Keratinocyte (primary cell): Measurements from ENCODE around the gene DENND1C. TPM values are rescaled to one million over a fixed set of nuclear protein-coding genes. Genes with fewer than 3 reads are reported as not detected.

Source experiments
- DNase-seq: peaks from one replicate; pipeline ENCODE4 v3.0.0-alpha.2; 2011; ENCODE audit warnings: low read depth, missing footprints, low spot score
- FAIRE-seq: peaks from 2 replicates; lab custom pipeline; 2011; peaks lifted over from hg19 to GRCh38; lab: Jason Lieb, UNC
- H2AFZ ChIP-seq: 2 replicates; pipeline ENCODE4 v1.6.0; 2012; ENCODE audit warnings: low read length, control low read depth, inconsistent platforms; ENCODE audit not compliant: control insufficient read depth
- H3K27ac ChIP-seq: 2 replicates; pipeline ENCODE4 v1.5.1; 2011; ENCODE audit warnings: low read length; ENCODE audit not compliant: control insufficient read depth, insufficient read depth
- H3K27me3 ChIP-seq: 3 replicates; pipeline ENCODE4 v1.6.0; 2011; ENCODE audit warnings: low read length; ENCODE audit not compliant: control insufficient read depth, insufficient read depth; ENCODE audit errors: extremely low read depth
- H3K36me3 ChIP-seq, 2 experiments: 2 replicates in 1 of 2; 3 replicates in 1 of 2; pipeline ENCODE4 v1.5.1; 2011; ENCODE audit warnings: low read length in 2 of 2, mild to moderate bottlenecking in 1 of 2; ENCODE audit not compliant: control insufficient read depth in 2 of 2, insufficient read depth in 2 of 2; ENCODE audit errors: extremely low read depth in 1 of 2
- H3K4me1 ChIP-seq: 3 replicates; pipeline ENCODE4 v1.5.1; 2011; ENCODE audit warnings: low read length; ENCODE audit not compliant: control insufficient read depth, insufficient read depth; ENCODE audit errors: extremely low read depth
- H3K4me2 ChIP-seq: 3 replicates; pipeline ENCODE4 v1.6.0; 2011; ENCODE audit warnings: low read depth, low read length; ENCODE audit not compliant: control insufficient read depth, insufficient read depth; ENCODE audit errors: extremely low read depth
- H3K4me3 ChIP-seq, 3 experiments: fragments of 200-600 bp in 1 of 3; sonication (generic) in 1 of 3; 2 replicates in 2 of 3; 3 replicates in 1 of 3; pipeline ENCODE4 v1.5.1; 2011 to 2016; ENCODE audit warnings: low read length in 3 of 3, mild to moderate bottlenecking in 3 of 3, control low read depth in 2 of 3, inconsistent platforms in 1 of 3, low read depth in 1 of 3, mixed read lengths in 1 of 3, mixed run types in 1 of 3, moderate library complexity in 1 of 3; ENCODE audit not compliant: control insufficient read depth in 2 of 3, insufficient read depth in 2 of 3; ENCODE audit errors: extremely low read depth in 1 of 3
- H3K79me2 ChIP-seq: 2 replicates; pipeline ENCODE4 v1.6.0; 2012; ENCODE audit warnings: low read length; ENCODE audit not compliant: control insufficient read depth, insufficient read depth
- H3K9ac ChIP-seq: 3 replicates; pipeline ENCODE4 v1.6.0; 2011; ENCODE audit warnings: low read length; ENCODE audit not compliant: control insufficient read depth, insufficient read depth; ENCODE audit errors: extremely low read depth
- H3K9me1 ChIP-seq: 3 replicates; pipeline ENCODE4 v1.6.0; 2011; ENCODE audit warnings: low read length; ENCODE audit not compliant: control insufficient read depth, insufficient read depth; ENCODE audit errors: extremely low read depth
- H3K9me3 ChIP-seq: 2 replicates; pipeline ENCODE4 v1.5.1; 2012; ENCODE audit warnings: low read depth, low read length; ENCODE audit not compliant: control insufficient read depth
- H4K20me1 ChIP-seq: 3 replicates; pipeline ENCODE4 v1.6.0; 2011; ENCODE audit warnings: low read length; ENCODE audit not compliant: control insufficient read depth, insufficient read depth; ENCODE audit errors: extremely low read depth
- EZH2 ChIP-seq: IDR thresholded peaks from one replicate; pipeline ENCODE4 v1.6.1; 2012; ENCODE audit warnings: inconsistent platforms, mild to moderate bottlenecking, low read length, moderate library complexity
- dilution Hi-C: fragments of 300-500 bp; cut with MboI; formaldehyde crosslinking; loops from one replicate; pipeline ENCODE4 v1.7.0; 2020; ENCODE audit warnings: low sequenced_read_pairs; ENCODE audit not compliant: extremely low pct_ligation_motif_present
- polyA plus RNA-seq, 5 experiments: library from polyadenylated mRNA; depleted of rRNA in 3 of 5; stranded (reverse) in 3 of 5; stranded (forward) in 1 of 5; unstranded in 1 of 5; fragments of >200 nt; gene quantifications; 1 replicate in 1 of 5; 2 replicates in 3 of 5; 3 replicates in 1 of 5; pipeline versions ENCODE4 v1.2.1 to v1.2.3, GENCODE V29; 2011 to 2012; ENCODE audit warnings: missing spikeins in 2 of 5, low read depth in 1 of 5, low replicate concordance in 1 of 5
- TF ChIP-seq, protein P1 (sequence below), 3 experiments: IDR thresholded peaks in 1 of 3; conservative IDR thresholded peaks in 1 of 3; optimal IDR thresholded peaks in 1 of 3; 2 replicates in 2 of 3; 3 replicates in 1 of 3; pipeline versions ENCODE3 to v1.5.1; 2011; ENCODE audit warnings: low read length in 3 of 3, mild to moderate bottlenecking in 3 of 3, moderate library complexity in 2 of 3, control low read depth in 1 of 3, inconsistent platforms in 1 of 3; ENCODE audit not compliant: insufficient read depth in 2 of 3; ENCODE audit errors: extremely low read depth in 1 of 3

Gene DENND1C
- polyA plus RNA-seq, 1 donor (not counting 4 experiments of a cell fraction or from before 2014, with no cell fraction given), result 0.09 TPM

DNA sequence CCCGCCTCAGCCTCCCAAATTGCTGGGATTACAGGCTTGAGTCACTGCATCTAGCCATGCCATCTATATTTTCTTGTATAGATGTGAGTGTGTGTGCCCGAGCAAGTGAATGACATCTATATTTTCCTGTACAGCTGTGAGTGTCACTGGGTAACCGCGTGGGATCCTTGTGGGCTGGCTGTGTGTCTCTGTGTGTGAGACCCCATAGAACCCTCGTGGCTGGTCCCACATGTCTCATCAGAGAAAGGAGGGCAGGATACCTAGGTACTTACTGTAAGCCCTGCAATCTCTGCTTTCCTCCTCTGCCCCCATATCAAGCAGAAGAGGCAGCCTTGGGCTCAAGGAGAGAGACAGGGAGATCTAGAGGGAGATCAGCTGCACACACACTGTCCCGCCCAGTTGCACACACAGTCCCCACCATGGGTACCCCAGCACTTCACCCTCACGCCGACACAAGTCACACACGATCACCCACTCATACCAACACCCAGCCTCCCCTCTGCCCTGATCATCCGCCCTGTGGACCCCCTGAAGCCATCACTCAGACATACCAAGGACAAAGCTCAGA, 655 bp downstream of the DENND1C start:
- dilution Hi-C loops, result no loop called here
- FAIRE-seq (no peak), DNase-seq (no peak)
- Histone ChIP-seq H3K9me3 (no peaks in the 10 kb centered on the region), H3K36me3 (no peaks in the 10 kb centered on the region), H3K27ac (no peak overlapping the region), H3K9me1 (no peaks in the 10 kb centered on the region), H3K79me2 (no peaks in the 10 kb centered on the region), H2AFZ (no peak overlapping the region), H3K4me3 (no peak overlapping the region), H3K4me2 (no peak overlapping the region), H3K27me3 (peaks cover 2% of the 10 kb centered on the region), H3K4me1 (peaks cover under 1% of the 10 kb centered on the region), H3K9ac (no peak overlapping the region), H4K20me1 (no peaks in the 10 kb centered on the region)
- TF ChIP-seq EZH2, result no peak
- TF ChIP-seq, protein P1, sequence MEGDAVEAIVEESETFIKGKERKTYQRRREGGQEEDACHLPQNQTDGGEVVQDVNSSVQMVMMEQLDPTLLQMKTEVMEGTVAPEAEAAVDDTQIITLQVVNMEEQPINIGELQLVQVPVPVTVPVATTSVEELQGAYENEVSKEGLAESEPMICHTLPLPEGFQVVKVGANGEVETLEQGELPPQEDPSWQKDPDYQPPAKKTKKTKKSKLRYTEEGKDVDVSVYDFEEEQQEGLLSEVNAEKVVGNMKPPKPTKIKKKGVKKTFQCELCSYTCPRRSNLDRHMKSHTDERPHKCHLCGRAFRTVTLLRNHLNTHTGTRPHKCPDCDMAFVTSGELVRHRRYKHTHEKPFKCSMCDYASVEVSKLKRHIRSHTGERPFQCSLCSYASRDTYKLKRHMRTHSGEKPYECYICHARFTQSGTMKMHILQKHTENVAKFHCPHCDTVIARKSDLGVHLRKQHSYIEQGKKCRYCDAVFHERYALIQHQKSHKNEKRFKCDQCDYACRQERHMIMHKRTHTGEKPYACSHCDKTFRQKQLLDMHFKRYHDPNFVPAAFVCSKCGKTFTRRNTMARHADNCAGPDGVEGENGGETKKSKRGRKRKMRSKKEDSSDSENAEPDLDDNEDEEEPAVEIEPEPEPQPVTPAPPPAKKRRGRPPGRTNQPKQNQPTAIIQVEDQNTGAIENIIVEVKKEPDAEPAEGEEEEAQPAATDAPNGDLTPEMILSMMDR (optimal IDR thresholded peaks at IDR 0.05 in 1 of 3, IDR thresholded peaks at IDR 0.05 in 1 of 3, conservative IDR thresholded peaks at IDR 0.05 in 1 of 3; ENCODE audit: extremely low read depth in 1 of 3, insufficient read depth in 2 of 3, low read length in 3 of 3), result no peak

DNA sequence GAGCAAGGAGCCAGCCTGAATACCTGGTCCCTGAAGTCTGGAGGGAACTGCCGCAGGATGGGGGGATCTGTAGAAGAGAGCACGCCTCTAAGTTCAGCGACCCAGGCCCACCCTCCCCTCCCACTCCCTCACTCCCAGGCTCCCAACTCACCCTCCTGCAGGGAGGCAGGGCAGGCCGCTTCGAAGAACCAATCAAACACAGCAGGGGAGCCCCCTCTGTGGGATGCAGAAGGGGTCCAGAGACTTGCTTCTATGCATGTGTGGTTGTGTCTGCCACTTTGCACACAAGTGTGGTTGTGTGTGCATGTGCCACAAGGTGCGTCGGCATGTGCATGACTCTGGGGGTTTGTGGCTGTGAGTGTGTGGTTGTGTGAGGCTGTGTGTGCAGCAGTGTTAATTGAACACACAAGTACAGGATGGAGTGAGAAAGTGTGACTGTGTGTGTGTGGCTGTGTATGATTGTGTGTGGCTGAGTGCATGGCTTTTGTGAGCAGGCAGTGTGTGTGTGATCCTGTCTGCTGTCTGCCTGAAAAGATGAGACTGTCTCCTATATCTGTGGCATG, 1.7 kb downstream of the DENND1C start:
- no peaks in the 10 kb centered on the region for H3K9me1 ChIP-seq
- H3K27ac ChIP-seq, result no peak overlapping the region
- no peaks in the 10 kb centered on the region for H3K36me3 ChIP-seq
- H4K20me1 ChIP-seq, result no peaks in the 10 kb centered on the region
- no peak overlapping the region for H3K4me3 ChIP-seq
- DNase-seq (no peak), FAIRE-seq (no peak)
- H3K27me3 ChIP-seq, result peaks cover 12% of the 10 kb centered on the region
- dilution Hi-C loops, result no loop called here
- no peaks in the 10 kb centered on the region for H3K79me2 ChIP-seq
- H3K4me1 ChIP-seq, result peaks cover 5% of the 10 kb centered on the region
- TF ChIP-seq, protein P1 (optimal IDR thresholded peaks at IDR 0.05 in 1 of 3, IDR thresholded peaks at IDR 0.05 in 1 of 3, conservative IDR thresholded peaks at IDR 0.05 in 1 of 3; ENCODE audit: extremely low read depth in 1 of 3, insufficient read depth in 2 of 3, low read length in 3 of 3), result no peak
- TF ChIP-seq EZH2, result no peak
- no peak overlapping the region for H3K9ac ChIP-seq
- no peak overlapping the region for H3K4me2 ChIP-seq
- no peaks in the 10 kb centered on the region for H3K9me3 ChIP-seq
- no peak overlapping the region for H2AFZ ChIP-seq
